GM12801 (cell line): ENCODE data around the gene DLD.

Source experiments
- CTCF ChIP-seq: IDR thresholded peaks from one replicate; pipeline ENCODE4 v1.5.1; 2011; ENCODE audit warnings: control low read depth; ENCODE audit not compliant: insufficient read length; ENCODE audit errors: extremely low read depth

DLD gene

GRCh38 chr7:107890962-107891635 is at the start of gene DLD:
DLD (plus strand) TSS chr7:107891183; CDS start chr7:107891251, 68 bp downstream.
- no peak for TF ChIP-seq CTCF

- TF ChIP-seq CTCF: no peak
These were observed 48.8 kb upstream of the DLD start for GRCh38 chr7:107842213-107842612.

- TF ChIP-seq CTCF: no peak
These were observed 47.8 kb upstream of the DLD start for GRCh38 chr7:107843184-107843583.

GRCh38 chr7:107846324-107846723 is 44.7 kb upstream of the DLD start:
- TF ChIP-seq CTCF: no peak

- TF ChIP-seq CTCF: no peak
These were observed 43.7 kb upstream of the DLD start for GRCh38 chr7:107847168-107847835.

- no peak for TF ChIP-seq CTCF
These were observed 40.8 kb upstream of the DLD start for GRCh38 chr7:107850216-107850615.

GRCh38 chr7:107850643-107851042 is 40.3 kb upstream of the DLD start:
- TF ChIP-seq CTCF: no peak
